Lower leg skin (tissue), 4 donors: ENCODE measurements around the gene EVX1. TPM values are rescaled to one million over a fixed set of nuclear protein-coding genes. Genes with fewer than 3 reads are reported as not detected.

Experiments
- DNase-seq, 2 donors: peaks; one replicate each; pipeline ENCODE4 v3.0.0-alpha.2; 2019; ENCODE audit warnings: low spot score in 2 of 2
- H3K4me3 ChIP-seq: fragments of 200-600 bp; sonication (generic); 2 replicates; pipeline ENCODE4 v1.5.1; 2017; ENCODE audit warnings: mild to moderate bottlenecking, low read depth; ENCODE audit not compliant: poor library complexity, severe bottlenecking
- POLR2A ChIP-seq, 2 donors: fragments of 450-650 bp; IDR thresholded peaks; one replicate each; pipeline ENCODE4 v1.6.1; 2016 to 2017; ENCODE audit warnings: antibody characterized with exemption in 2 of 2, mild to moderate bottlenecking in 1 of 2, moderate library complexity in 1 of 2
- WGBS, 2 donors: methylation state at CpG; one replicate each; pipeline ENCODE4 v1.1.5; 2018; 5-methylcytosine and 5-hydroxymethylcytosine counted together
- intact Hi-C: fragments of 100-400 bp; cut with DNase I; formaldehyde crosslinking; loops from one replicate; pipeline ENCODE4 v1.15.0; 2023; ENCODE audit warnings: low total_unique reads
- total RNA-seq, 4 donors: library from RNA; depleted of rRNA; stranded (reverse); fragments of >200 nt; gene quantifications; one replicate each; pipeline ENCODE4 v1.1.0, GENCODE V29; 2016
- TF ChIP-seq, protein P1 (sequence below), 3 donors: fragments of 450-650 bp; IDR thresholded peaks; one replicate each; pipeline ENCODE4 v1.5.1; 2016; ENCODE audit warnings: antibody characterized with exemption in 3 of 3, mild to moderate bottlenecking in 3 of 3, moderate library complexity in 2 of 3

EVX1 gene
- not detected for total RNA-seq

DNA sequence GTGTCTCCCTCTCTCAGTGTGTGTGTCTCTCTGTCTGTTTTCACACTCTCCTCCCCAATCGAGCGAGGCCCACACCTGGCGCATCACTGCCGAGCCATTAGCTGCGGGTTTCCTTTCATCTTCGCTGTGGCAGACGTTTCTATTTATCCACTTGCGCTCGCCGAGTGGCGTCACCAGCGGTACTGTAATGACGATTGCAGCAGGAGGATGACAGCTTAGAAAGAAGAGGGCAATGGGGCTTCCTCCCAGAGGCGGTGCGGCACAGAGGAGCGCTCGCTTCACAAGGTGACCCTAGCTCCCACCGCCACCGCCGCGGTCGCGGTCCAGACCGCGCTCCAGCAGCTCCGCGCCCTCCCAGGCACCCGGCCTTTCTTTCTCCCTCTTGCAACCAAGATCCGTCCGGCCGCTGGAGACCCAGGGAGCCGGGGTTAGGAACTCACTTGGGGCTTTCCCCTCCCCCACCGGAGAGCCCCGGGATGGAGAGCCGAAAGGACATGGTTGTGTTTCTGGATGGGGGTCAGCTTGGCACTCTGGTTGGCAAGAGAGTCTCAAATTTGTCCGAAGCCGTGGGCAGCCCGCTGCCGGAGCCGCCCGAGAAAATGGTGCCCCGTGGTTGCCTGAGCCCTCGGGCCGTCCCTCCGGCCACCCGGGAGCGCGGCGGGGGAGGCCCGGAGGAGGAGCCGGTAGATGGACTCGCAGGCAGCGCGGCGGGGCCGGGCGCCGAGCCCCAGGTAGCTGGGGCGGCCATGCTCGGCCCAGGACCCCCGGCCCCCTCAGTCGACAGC is at the start of gene EVX1:
Gene EVX1 (plus strand): TSS at position 248 of the 785 bp plus-strand sequence. CDS start 229 bp downstream, at position 477.
- WGBS, 2 donors: 5 to 7% methylated on average over 52 to 61 of the region's 62 CpGs
- intact Hi-C loops: no loop called here
- no peak within 1 kb of the TSS for H3K4me3 ChIP-seq
- no peak for TF ChIP-seq POLR2A (IDR thresholded peaks at IDR 0.05)
- TF ChIP-seq, protein P1, sequence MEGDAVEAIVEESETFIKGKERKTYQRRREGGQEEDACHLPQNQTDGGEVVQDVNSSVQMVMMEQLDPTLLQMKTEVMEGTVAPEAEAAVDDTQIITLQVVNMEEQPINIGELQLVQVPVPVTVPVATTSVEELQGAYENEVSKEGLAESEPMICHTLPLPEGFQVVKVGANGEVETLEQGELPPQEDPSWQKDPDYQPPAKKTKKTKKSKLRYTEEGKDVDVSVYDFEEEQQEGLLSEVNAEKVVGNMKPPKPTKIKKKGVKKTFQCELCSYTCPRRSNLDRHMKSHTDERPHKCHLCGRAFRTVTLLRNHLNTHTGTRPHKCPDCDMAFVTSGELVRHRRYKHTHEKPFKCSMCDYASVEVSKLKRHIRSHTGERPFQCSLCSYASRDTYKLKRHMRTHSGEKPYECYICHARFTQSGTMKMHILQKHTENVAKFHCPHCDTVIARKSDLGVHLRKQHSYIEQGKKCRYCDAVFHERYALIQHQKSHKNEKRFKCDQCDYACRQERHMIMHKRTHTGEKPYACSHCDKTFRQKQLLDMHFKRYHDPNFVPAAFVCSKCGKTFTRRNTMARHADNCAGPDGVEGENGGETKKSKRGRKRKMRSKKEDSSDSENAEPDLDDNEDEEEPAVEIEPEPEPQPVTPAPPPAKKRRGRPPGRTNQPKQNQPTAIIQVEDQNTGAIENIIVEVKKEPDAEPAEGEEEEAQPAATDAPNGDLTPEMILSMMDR (IDR thresholded peaks at IDR 0.05): no peak
- DNase-seq: no peak

DNA sequence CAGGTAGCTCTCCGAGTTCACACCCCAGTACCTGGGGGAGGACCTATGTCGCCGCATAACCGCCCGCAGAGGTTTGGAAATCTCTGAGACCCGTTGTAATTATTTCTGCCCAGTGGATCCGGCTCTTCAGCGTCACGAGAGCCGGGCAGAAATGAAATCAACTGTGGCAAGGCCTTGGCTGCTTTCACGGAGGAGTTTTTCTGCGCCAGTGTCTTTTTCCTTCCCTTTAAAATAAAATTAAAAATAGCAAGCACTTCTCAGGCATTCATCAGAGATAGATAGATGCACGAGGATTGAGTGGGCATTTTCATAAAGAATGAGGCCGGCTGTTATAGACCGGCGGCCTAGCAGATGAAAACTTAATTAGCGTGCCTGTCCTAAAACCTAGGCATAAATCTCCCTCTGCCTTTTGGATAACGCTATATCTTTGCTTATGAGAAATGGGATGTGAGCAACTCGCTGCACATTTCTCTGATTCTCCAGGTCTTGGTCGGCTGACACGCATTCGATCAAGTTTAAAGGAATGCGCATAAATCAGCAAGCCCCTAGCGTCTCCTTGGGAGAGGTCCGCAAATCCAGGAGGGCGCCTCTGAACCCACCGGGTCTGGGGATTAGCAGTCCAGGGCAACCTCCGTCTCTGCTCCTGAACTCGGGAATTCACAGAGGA is 49.1 kb upstream of the EVX1 start:
- TF ChIP-seq, protein P1 (IDR thresholded peaks at IDR 0.05): no peak
- no peak for TF ChIP-seq POLR2A (IDR thresholded peaks at IDR 0.05)
- 51 to 53% methylated on average over 29 of the region's 29 CpGs for WGBS, 2 donors
- DNase-seq: peak in 1 of 2 donors; percentile 75
- intact Hi-C loops: loop anchor here (10.0 kb wide), 1 partner anchor 831 kb away; no protein-coding TSS in a partner anchor
- H3K4me3 ChIP-seq: no peak overlapping the region

DNA sequence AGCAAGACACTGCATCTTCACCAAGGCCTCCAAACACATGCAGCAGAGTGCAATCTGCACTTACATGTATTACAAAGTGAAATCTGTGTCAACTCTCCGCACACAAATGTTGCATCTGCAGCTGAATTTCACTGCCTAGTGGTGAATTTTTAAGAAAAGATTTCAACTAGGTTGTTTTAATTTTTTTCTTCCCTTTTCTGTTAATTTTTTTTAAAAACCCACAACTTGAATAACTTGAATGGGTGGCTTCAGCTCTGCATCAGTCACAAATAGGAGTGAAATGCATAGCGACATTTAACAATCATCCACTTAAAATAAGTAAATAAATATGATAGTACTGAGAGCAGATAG is 48.6 kb upstream of the EVX1 start:
- WGBS, 2 donors: 79 to 83% methylated on average over 2 of the region's 2 CpGs
- H3K4me3 ChIP-seq: no peak overlapping the region
- no peak for DNase-seq
- TF ChIP-seq, protein P1 (IDR thresholded peaks at IDR 0.05): no peak
- TF ChIP-seq POLR2A (IDR thresholded peaks at IDR 0.05): no peak
- intact Hi-C loops: loop anchor here (10.0 kb wide), 1 partner anchor 831 kb away; no protein-coding TSS in a partner anchor

DNA sequence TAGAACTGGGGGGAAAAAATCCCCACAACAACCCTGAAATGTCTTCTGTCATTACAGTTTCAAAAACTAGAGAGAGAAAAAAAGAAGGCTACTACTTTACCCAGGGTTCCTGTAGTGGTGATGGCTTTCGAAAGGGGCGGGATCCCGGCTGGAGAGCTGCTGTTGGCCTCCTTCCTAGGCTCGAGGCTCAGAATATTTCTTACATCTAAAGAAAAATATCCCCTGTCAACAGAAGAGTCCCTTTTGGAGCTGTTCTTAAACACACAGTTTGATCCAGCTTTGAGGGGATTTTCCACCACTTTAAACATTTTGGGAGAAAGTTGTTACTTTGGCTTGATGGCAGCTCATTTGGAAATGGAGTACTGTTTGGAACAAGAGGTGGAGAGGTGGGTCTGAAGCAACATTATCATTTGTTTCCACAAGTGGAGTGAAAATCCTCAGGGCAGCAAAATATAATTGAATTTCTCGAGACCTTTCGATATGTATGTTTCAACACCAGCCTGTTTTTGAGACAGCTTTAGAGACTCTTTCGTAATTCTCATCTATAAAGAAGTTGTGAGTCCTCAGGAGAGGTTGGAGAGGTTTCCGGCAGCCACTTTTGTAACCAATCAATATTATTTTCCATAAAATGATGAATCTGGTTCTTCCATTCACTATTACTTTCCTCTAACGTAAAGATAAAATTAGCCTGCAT is 47.8 kb upstream of the EVX1 start:
- no peak overlapping the region for H3K4me3 ChIP-seq
- intact Hi-C loops: loop anchor here (10.0 kb wide), 1 partner anchor 830 kb away; no protein-coding TSS in a partner anchor
- WGBS, 2 donors: 42 to 48% methylated on average over 9 of the region's 9 CpGs
- peak in 1 of 2 donors; percentile 79 for DNase-seq
- no peak for TF ChIP-seq POLR2A (IDR thresholded peaks at IDR 0.05)
- TF ChIP-seq, protein P1 (IDR thresholded peaks at IDR 0.05): no peak

DNA sequence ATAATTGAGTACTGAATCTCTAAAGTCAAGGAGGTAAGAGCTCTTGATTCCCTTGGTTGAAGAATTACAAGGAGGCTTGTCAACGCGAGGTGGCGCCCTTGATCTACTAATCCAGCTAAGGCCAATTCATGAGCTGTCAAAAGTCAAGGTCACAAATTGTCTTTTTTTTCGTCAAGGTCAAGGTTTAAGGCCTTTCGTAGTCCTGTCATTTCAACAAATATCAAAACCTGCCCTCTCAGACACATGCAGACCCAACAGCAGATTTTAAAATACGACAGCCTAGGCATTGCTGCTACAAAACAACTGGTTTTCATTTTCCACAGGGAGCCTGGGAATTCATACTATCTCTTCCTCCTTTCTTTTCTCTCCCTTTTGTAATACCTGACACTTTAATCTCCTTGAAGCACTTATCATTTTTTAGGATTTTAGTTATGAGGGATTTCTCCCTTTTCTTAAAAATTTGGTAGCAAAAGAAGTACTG is 46.3 kb upstream of the EVX1 start:
- DNase-seq: peak; percentile 83 to 98
- no peak for TF ChIP-seq POLR2A (IDR thresholded peaks at IDR 0.05)
- TF ChIP-seq, protein P1 (IDR thresholded peaks at IDR 0.05): peak in 1 of 3 donors; percentile 47
- 3% methylated on average over 6 of the region's 6 CpGs for WGBS, 2 donors
- no peak overlapping the region for H3K4me3 ChIP-seq
- intact Hi-C loops: loop anchor here (10.0 kb wide), 1 partner anchor 828 kb away; no protein-coding TSS in a partner anchor
